ENCODE data around the gene CHST15. TPM values are rescaled to one million over a fixed set of nuclear protein-coding genes. Genes with fewer than 3 reads are reported as not detected.

The CHST15 gene
- total and polyA plus RNA-seq, 2 of the 13 experiments (the other 11 are each of a cell fraction or from before 2014, with no cell fraction given), result 1.4 to 94.7 TPM

GRCh38 chr10:124048371-124049290, 44.8 kb downstream of the CHST15 start (continued):
- TF ChIP-seq TOE1 (CRISPR knock-in tag; IDR thresholded peaks at IDR 0.05), result no peak
- 0 out of 2 replicates have a peak, but pooled peaks have one; percentile 26 for TF ChIP-seq RERE (CRISPR knock-in tag; IDR thresholded peaks at IDR 0.05; ENCODE audit: low read depth)
- no peak for TF ChIP-seq ATF6 (CRISPR knock-in tag; conservative IDR thresholded peaks at IDR 0.05)
- TF ChIP-seq SKI (IDR thresholded peaks at IDR 0.05; ENCODE audit: partially characterized antibody), result peak; percentile 78
- TF ChIP-seq CREB3 (CRISPR knock-in tag; IDR thresholded peaks at IDR 0.05), result no peak
- TF ChIP-seq MYPOP (CRISPR knock-in tag; IDR thresholded peaks at IDR 0.05), result no peak
- no peak for TF ChIP-seq SOX13 (IDR thresholded peaks at IDR 0.05)
- TF ChIP-seq SOX13 (CRISPR knock-in tag; conservative IDR thresholded peaks at IDR 0.05 in 1 of 2, IDR thresholded peaks at IDR 0.05 in 1 of 2), result peak in 1 of 2 experiments; percentile 81; a peak in 2 of 4 replicates
- no peak for TF ChIP-seq DMTF1 (CRISPR knock-in tag; IDR thresholded peaks at IDR 0.05)
- TF ChIP-seq ETV6 (CRISPR knock-in tag; conservative IDR thresholded peaks at IDR 0.05), result no peak
- TF ChIP-seq TRIM22 (IDR thresholded peaks at IDR 0.05), result no peak
- no peak for TF ChIP-seq RFXANK (CRISPR knock-in tag; IDR thresholded peaks at IDR 0.05)

Data from HepG2 (cell line).